Measurements from ENCODE around the gene SH3BP4.

GRCh38 chr2:235011607-235011928 is 59.8 kb downstream of the SH3BP4 start:
- TF ChIP-seq, protein P1, sequence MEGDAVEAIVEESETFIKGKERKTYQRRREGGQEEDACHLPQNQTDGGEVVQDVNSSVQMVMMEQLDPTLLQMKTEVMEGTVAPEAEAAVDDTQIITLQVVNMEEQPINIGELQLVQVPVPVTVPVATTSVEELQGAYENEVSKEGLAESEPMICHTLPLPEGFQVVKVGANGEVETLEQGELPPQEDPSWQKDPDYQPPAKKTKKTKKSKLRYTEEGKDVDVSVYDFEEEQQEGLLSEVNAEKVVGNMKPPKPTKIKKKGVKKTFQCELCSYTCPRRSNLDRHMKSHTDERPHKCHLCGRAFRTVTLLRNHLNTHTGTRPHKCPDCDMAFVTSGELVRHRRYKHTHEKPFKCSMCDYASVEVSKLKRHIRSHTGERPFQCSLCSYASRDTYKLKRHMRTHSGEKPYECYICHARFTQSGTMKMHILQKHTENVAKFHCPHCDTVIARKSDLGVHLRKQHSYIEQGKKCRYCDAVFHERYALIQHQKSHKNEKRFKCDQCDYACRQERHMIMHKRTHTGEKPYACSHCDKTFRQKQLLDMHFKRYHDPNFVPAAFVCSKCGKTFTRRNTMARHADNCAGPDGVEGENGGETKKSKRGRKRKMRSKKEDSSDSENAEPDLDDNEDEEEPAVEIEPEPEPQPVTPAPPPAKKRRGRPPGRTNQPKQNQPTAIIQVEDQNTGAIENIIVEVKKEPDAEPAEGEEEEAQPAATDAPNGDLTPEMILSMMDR (conservative IDR thresholded peaks at IDR 0.05 in 1 of 2, IDR thresholded peaks at IDR 0.05 in 1 of 2; ENCODE audit: extremely low read depth in 1 of 2, insufficient read depth in 1 of 2, low read depth in 1 of 2, low read length in 2 of 2) = no peak
- no peak for TF ChIP-seq EZH2 (IDR thresholded peaks at IDR 0.05; ENCODE audit: borderline replicate concordance, low read length)

Data from mammary epithelial cell (primary cell).